RCC 7860 (cell line): ENCODE results near the gene NAA40.
A peak's percentile ranks its signal among the peaks of the same experiment; 100 is the strongest.

Source experiments
- DNase-seq: peaks from one replicate; pipeline ENCODE4 v3.0.0-alpha.2; 2015; ENCODE audit warnings: low spot score
- FAIRE-seq: peaks from 2 replicates; lab custom pipeline; 2012; peaks lifted over from hg19 to GRCh38; lab: Jason Lieb, UNC

Gene NAA40

DNA sequence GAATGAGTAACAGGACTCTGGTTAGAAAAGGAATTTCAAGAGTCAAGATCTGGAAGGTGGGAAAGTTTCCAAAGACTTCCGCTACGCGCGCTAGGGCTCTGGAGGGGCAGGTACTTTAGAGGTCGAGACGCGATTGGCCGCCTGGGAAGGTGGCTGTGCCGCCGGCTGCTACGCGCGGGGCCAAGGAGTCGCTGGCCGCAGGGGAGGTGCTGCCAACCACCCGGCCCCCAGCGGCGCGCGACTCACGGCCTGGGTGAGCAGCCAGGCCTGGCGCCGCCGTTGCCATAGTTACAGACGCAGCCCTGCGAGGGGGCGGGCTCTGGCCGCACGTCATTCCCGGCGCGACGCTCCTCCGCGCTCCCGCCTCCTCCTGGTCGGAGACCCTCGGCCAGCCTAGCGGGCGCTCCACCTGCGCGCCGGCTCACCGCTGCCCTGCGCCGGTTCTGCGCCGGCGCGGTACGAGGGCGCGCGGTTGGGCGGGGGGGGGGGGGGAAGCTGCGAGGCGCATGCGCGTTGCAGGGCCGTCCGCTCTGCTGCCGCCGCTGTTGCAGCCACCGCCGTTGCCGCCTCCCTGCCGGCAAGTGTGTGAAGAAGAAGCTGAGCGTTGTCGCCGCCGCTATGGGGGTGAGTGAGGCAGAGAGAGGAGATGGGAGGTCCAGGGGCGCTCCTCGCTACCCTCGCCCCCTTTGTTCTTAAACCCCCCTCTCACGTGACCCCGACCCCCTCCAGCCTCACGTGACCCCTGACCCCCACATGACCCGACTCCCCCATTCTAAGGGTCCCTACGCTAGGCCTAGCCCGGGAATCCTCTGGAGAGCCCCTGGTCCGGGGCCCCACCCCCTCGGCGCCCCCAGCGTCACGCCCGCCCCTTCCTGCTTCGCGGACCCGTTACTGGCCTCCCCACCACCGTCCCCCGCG, at the start of gene NAA40:
NAA40 (plus strand) TSS at position 524 of the 918 bp plus-strand sequence; CDS start at position 619, 95 bp downstream.
- peak; percentile 98 for DNase-seq
- peak; percentile 80 for FAIRE-seq

DNA sequence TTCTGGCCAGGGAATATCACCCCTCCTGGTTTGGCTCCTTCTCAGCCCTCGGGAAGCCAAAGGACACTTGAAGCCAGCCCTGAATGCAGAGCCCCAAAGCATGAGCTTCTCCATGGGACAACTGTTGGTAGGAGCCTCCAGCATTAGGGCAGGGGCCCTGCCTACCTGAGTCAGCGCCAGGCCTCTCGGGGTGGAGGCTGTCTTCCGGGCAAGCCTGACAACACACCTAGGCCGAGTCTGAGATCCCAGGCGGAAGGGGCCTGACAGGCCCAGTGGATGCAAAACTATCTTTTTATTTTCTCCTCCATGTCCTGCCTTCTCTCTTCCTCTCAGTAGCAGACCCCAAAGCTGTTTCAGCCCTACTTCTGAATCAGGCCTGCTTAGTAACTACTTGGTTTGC, 49.5 kb upstream of the NAA40 start:
- FAIRE-seq (no peak), DNase-seq (no peak)

DNA sequence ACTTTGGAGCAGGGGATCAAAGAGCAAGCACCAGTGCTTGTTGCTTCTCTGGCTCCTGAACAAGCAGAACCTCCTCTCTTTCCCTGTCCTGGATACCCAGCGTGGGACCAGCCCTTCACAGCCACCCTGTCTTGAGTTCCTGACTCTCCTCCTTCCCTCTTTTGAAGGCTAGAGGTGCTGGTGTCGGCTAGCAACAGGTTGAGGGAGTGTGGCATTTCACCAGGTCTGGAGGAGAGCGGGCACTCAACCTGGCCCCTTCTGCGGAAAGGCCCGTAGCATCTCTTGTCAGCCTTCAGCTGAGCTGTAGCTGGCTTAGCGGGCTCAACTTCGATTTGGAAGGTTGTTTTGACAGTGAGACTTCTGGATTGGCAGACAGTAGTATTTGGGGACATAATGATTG, 48.4 kb upstream of the NAA40 start:
- no peak for DNase-seq
- FAIRE-seq, result no peak

DNA sequence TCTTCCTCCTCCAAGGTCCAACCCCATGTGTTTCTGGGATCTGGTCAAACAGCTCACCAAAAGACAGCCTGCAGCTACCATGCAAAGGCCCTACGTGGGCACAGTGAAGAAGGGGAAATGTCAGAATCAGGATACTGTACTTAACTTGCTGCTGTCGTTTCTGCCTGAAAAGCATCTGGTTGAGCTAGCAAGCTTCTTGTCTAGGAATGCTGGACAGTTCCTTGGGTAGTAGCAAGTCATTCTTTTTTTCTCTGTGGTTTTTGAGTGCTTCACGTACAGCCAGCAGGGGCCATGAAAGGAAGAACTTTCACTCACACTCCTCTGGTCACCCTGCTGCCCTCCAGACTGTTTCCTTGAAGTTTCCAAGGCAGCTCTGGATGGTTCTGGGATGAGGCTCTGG, 46.6 kb upstream of the NAA40 start:
- FAIRE-seq (no peak), DNase-seq (no peak)

DNA sequence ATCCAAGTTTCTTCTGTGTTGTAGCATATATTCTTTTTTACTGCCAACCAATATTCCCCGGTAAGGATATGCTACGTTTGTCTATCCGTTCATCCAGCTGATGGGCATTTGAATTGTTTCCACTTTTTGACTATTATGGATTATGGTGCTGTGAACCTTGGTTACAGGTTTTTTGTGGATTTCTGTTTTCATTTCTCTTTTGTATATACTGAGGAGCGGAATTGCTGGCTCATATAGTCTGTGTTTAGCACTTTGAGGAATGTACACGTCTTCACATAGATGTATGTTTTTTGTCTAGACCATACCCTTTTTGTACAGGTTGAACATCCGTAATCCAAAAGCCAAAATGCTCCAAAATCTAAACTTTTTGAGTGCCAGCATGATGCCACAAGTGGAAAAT, 45.4 kb upstream of the NAA40 start:
- DNase-seq (no peak), FAIRE-seq (no peak)

DNA sequence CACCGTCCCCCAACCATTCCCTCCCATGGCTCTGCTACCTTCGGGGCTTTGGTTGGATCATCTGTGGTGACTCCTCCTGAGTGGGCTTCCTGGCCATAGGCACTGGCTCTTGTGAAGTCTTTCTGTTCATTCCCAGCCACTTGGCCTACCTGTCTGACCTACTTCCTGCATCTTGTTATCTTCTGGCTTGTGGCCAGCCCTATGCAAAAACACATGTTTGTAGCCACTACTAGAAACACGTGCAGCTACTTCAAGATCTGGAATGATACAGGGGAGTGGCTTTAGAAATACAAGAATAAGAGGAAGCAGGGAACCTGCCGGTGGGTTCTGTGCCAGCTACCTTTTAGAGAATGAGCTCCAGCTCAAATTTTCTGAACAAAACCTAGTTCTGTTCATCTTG, 42.7 kb upstream of the NAA40 start:
- FAIRE-seq (no peak), DNase-seq (no peak)

DNA sequence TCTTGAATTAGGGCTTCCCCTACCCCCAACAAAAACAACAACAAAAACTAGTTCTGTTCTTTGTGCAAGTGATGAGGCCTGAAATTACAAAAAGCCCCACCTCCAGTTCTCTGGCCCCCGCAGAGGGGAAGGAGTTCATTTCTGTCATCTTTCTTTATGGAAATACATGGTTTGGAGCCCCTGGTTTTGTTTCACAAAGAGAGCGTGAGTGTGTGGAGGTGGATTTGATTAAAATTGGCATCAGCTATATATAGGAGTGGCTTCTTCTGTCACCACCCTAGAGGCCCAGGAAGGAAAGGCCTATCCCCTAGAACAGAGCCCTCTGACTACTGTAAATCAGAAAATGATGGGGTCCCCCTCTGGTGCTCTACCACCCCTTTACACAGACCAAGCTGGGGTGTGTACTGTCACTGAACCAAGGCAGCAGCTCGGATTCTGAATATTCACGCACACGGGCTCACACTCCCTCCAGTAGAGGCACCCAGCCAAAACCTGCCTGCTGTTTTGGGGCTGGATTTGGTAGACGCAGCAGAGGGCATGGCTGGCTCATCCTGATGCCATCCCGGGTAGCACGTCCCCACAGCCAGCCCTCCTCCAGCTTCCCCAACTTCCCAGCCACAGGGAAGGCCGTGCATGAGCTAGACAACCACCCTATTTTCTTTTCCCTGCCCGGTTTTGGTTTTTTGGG, 41.2 kb upstream of the NAA40 start:
- DNase-seq (no peak), FAIRE-seq (no peak)

DNA sequence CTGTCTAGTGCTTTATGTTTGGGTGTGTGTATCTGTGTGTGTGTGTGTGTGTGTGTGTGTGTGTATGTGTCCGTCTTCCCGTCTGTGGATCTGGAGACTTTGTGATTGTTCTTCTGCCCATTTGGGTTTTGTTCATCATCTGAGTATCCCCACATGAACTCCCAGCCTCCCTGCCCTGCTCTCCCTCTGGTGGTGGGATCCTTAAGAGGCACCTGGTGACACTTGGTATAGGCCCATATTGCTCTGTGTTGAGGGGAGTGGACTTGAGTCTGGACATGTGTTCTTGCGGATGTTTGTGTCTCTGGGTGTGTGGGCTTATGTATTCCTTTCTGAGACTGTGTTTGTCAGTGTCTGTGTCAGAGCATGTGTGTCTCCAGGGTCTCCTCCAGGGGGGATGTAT, 37.1 kb upstream of the NAA40 start:
- FAIRE-seq (no peak), DNase-seq (no peak)

DNA sequence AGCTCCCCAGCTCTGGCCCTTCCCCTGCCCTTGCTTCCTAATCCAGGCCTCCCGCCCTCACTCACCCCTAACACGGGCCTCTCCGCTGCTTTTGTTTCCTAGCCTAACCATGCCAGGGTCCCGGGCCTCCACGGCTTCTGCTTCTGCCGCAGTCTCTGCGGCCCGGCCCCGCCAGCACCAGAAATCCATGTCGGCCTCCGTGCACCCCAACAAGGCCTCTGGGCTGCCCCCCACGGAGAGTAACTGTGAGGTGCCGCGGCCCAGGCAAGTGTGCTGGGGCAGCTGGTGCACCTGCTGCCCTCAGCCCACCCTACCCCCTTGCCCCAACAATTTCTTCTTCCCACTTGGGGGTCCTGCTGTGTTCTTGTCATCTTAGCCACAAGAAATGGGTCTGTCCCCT, 34.9 kb upstream of the NAA40 start:
- DNase-seq (no peak), FAIRE-seq (no peak)

DNA sequence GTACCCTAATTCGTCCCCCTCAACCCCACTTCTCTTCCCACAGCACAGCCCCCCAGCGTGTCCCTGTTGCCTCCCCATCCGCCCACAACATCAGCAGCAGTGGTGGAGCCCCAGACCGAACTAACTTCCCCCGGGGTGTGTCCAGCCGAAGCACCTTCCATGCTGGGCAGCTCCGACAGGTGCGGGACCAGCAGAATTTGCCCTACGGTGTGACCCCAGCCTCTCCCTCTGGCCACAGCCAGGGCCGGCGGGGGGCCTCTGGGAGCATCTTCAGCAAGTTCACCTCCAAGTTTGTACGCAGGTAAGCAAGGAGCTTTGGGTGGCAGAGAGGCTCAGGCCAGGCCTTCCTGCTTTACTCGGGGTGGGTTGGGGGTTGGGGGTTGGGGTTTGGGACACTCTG, 34.1 kb upstream of the NAA40 start:
- no peak for DNase-seq
- no peak for FAIRE-seq

DNA sequence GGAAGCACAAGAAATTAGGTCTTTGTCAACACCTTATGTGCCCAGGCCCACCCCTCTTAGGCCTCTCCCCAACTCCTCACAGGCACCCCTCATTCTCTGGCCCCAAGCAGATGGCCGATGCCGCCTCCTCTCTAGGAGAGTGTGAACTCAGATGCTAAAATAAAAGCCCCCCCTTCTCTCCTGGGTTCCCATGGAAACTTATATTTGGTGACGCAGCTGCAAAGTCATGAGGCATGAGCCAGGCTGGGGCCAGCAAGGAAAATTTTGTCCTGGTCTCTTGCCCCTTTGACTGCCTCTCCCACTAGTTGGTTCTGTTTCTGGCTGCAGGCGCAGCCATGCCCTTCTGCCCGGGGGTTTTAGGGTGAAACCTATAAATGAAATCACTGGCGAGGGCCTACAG, 33.6 kb upstream of the NAA40 start:
- FAIRE-seq (no peak), DNase-seq (no peak)

DNA sequence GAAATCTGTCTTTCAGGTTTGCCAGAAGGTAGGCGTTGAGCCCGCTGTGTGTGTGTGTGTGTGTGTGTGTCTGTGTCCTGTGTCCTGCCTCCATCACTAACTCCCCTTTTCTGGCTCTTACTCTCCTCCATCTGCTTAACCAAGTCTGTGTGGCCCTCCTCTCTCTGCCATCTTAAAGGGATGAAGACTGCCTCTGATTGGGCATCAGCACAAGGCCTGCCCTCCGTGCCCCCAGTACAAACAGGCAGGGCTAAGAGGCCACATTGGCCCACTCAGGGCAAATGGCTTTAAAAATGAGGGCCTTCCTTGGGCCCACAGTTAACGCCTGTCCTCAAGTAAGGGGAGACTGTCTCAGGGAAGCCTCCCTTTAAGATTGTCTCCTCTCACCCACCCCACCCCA, 32.7 kb upstream of the NAA40 start:
- DNase-seq, result no peak
- no peak for FAIRE-seq

DNA sequence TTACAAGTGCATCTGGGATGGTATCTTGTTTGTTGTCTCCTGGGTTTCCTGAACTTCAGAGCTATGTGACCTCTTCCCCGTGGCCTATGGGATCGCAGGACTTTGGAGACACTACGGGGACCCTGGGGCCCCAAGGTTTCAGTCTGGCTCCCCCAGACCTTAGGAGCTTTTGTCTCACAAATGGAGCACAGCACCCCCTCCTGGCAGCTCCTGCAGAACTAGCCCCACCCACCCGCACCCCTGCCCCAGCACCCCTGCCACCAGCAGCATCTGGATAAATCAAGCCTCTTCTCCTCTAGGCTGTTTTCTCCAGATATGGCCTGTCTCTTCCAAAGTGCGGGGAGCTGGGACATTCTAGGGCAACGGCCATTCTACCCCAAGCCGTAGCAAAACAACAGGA, 32.2 kb upstream of the NAA40 start:
- FAIRE-seq, result no peak

DNA sequence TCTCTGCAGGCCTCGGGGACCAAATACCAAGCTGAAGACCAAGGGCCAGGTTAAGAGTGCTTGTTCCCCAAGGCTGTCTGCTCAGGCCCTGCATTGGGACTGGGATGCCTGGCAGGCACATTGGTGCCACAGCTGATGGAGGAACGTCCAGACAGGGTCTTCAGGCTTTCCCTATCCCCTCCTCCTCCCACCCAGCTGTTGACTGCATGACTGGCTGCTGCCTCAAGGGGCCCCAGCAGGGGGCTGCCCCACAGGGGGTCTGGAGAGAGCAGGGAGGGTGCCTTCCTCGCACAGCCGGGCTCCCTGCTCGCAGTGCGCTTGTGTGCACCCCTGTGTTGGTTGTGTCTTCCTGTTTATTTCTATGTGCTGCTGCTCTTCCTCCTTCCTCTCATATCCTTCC, 31.7 kb upstream of the NAA40 start:
- DNase-seq, result no peak
- no peak for FAIRE-seq

More for the DNA sequence above, 32.2 kb upstream of the NAA40 start:
- DNase-seq, result no peak

DNA sequence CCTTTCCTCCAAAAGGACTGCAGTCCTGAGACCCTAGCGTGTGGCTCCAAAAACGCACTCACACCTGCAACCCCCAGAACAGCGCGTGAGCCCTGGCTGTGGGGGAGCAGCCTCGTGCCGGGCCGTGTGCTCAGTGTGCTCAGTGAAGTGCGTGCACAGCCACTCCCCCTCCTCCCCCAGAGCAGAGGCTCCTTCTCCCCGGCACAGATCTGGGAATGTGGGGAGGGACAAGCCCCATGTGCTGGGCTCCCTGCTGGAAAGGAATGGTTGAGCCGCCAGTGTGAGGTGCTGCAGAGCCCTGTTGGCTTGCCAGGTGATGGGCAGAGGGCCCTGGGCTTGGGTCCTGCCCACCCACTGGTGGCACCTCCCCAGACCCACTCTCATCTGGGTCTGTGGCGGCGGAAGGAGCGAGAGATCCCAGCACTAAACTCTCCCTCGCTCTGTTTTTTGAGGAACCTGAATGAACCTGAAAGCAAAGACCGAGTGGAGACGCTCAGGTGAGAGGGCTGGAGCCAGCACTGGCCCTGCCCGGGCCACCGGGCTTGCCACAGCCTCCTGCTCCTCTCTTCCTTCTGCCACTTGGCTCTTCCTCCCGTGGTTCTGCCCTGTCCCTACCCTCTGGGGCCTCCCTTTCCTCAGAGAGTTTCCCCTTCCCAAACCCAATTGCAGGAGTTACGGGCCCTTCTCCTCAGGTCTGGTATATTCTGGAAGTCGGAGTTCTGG, 30.8 kb upstream of the NAA40 start:
- DNase-seq (no peak), FAIRE-seq (no peak)

DNA sequence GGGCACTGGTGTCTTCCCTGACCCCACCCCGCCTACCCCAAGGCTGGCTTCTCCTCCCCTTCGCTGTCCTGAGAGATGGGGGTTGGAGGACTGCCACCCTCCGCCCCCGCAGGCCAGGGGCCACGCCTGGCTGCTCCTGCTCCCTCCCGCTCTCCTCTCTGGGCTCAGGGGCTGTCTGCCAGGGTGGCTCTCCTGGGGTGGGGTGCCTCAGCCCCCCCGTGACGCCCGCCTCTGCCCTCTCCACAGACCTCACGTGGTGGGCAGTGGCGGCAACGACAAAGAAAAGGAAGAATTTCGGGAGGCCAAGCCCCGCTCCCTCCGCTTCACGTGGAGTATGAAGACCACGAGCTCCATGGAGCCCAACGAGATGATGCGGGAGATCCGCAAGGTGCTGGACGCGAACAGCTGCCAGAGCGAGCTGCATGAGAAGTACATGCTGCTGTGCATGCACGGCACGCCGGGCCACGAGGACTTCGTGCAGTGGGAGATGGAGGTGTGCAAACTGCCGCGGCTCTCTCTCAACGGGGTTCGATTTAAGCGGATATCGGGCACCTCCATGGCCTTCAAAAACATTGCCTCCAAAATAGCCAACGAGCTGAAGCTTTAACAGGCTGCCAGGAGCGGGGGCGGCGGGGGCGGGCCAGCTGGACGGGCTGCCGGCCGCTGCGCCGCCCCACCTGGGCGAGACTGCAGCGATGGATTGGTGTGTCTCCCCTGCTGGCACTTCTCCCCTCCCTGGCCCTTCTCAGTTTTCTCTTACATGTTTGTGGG, 30.0 kb upstream of the NAA40 start:
- FAIRE-seq, result no peak
- no peak for DNase-seq

DNA sequence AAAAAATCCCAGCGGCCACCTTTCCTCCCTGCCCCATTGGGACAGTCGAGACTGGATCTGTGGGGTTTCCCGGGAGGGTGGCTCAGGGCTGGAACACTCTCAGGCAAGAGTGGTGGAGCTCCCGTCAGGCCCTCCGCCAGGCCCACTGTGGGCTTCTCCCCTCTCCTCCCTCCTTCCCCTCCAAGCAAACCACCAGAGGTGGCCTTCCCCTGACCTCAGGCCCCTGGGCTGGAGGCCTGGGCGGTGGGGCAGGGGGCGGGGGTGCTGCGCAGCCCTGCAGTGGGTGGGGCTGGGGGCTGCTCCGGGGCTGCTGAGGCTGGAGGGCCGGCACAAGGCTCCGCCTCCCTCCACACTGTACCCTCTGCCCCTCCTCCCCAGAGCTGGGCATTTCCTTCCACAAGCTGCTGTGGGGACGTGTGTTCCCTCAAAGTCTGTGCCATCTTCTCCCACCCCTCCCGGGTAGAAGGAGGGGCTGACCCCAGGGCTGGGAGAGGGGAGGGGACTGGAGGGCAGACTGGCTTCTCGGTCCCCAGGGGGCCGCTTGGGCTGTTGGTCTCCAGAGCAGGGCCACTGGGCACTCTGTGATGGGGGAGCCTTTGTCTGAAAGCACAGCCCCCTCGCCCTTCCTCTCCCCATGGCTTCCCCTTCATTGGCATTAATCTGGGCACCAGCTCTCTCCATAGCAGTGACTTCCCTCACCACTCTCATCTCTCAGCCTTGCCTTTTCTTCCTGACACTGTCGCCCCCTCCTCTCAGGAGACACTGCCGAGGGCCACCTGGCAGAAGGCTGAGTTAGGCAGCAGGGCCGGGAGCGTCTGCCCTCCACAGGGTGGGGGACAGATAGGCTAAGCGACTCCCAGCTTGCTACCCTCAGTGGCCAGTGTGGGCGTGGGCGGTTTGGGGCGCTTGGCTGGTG, 29.0 kb upstream of the NAA40 start:
- no peak for DNase-seq
- FAIRE-seq, result no peak

DNA sequence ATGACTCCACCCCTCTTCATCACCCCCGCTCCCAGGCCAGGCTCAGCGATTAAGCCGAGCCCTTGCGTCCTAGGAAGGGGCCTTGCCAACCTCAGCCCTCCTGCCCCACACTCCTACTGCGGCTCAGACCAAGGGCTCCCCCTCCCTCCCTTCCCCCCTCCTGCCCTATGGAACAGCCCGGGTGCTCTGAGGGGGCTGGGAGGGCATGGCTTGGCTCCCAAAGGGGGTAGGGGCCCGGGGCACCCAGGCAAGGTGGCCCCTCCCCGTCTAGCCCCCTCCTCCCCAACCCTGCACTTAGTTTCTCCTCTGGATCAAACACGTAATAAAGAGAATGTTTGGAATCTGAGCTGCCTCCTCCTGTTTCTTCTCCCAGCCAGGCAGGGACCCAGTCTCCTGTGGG, 28.1 kb upstream of the NAA40 start:
- FAIRE-seq (no peak), DNase-seq (no peak)

DNA sequence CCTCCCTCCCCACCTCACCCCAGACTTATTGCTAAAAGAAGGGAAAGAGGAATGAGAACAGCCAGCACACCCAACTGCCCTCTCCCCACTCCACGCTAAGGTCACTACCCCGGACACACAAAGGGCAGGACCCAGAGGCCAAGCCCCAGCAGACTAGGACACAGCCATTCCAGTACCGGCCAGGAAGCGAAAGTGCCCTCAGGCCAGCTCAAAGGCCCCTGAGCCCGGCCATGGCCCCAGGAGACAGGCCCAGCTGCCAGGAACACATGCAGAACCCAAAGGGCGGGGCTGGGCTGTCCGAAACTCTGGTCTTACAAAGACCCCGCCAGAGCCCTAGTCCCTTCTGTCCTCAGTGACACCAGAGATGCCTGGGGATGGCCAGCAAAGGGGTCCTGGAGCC, 27.4 kb upstream of the NAA40 start:
- FAIRE-seq (no peak), DNase-seq (no peak)

DNA sequence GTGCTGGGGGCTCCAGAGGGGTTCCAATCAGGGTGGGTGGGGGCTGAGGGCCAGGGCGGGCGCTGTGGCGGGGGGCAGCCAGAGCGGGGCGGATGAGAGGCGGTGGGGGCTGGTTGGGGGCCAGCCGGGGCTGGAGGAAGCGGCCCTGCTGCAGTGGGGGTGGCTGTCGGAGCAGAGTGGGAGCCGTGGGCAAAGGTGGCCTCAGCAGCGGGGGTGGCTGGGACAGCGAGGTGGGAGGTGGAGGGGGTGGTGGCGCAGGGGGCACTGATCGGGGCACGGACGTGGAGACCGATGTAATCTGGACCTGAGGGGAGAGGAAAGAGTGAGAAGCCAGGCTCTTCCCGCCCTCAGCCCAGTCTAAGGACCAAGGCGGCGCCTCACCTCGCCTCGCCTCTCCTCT, 26.9 kb upstream of the NAA40 start:
- no peak for FAIRE-seq
- no peak for DNase-seq
